ENCODE data around the gene PAXX.
"Not testable (repeated sequence)": the region's sequence is repeated elsewhere in the genome, so short reads cannot be mapped to it uniquely, and the experiment has no call there.

The PAXX gene

DNA sequence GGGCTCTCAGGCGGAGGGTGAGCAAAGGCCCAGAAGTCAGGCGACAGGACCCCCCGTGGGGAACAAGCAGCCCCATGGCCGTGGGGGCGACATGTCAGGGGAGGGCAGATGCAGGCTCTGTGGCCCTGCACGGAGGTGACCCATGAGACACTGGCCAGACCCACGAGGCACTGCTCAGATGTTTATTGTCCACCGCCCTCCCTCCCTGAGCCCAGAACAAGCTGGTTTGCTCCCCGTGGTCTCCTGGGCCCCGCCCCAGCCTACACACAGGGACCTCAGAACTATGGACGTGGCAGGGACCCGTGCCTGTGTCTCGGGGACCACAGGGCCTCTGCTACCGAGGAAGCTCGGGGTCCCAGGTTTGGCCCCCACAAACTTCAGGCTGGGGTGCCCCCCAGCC is 37.8 kb downstream of the PAXX start:
- Histone ChIP-seq H4K20me1 (ENCODE audit: insufficient read depth) (no peaks in the 10 kb centered on the region), H3K79me2 (ENCODE audit: insufficient read depth, low read depth) (no peaks in the 10 kb centered on the region), H3K9ac (no peak overlapping the region), H3K36me3 (ENCODE audit: insufficient read depth) (no peaks in the 10 kb centered on the region), H3K27ac (no peak overlapping the region), H3K4me1 (ENCODE audit: low read depth, poor library complexity, severe bottlenecking) (peaks cover 38% of the 10 kb centered on the region), H2AFZ (ENCODE audit: low read depth) (no peak overlapping the region), H3K4me2 (no peak overlapping the region; the same call in 1 of the 2 replicates), H3K27me3 (ENCODE audit: insufficient read depth, low read depth) (peaks cover 8% of the 10 kb centered on the region; the same call in 1 of the 2 replicates), H3K4me3 (IDR thresholded peaks at IDR 0.05; ENCODE audit: insufficient read depth, low read depth, low read length) (no peak overlapping the region)
- TF ChIP-seq, protein P1, sequence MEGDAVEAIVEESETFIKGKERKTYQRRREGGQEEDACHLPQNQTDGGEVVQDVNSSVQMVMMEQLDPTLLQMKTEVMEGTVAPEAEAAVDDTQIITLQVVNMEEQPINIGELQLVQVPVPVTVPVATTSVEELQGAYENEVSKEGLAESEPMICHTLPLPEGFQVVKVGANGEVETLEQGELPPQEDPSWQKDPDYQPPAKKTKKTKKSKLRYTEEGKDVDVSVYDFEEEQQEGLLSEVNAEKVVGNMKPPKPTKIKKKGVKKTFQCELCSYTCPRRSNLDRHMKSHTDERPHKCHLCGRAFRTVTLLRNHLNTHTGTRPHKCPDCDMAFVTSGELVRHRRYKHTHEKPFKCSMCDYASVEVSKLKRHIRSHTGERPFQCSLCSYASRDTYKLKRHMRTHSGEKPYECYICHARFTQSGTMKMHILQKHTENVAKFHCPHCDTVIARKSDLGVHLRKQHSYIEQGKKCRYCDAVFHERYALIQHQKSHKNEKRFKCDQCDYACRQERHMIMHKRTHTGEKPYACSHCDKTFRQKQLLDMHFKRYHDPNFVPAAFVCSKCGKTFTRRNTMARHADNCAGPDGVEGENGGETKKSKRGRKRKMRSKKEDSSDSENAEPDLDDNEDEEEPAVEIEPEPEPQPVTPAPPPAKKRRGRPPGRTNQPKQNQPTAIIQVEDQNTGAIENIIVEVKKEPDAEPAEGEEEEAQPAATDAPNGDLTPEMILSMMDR (conservative IDR thresholded peaks at IDR 0.05; ENCODE audit: low read depth, low read length): no peak

DNA sequence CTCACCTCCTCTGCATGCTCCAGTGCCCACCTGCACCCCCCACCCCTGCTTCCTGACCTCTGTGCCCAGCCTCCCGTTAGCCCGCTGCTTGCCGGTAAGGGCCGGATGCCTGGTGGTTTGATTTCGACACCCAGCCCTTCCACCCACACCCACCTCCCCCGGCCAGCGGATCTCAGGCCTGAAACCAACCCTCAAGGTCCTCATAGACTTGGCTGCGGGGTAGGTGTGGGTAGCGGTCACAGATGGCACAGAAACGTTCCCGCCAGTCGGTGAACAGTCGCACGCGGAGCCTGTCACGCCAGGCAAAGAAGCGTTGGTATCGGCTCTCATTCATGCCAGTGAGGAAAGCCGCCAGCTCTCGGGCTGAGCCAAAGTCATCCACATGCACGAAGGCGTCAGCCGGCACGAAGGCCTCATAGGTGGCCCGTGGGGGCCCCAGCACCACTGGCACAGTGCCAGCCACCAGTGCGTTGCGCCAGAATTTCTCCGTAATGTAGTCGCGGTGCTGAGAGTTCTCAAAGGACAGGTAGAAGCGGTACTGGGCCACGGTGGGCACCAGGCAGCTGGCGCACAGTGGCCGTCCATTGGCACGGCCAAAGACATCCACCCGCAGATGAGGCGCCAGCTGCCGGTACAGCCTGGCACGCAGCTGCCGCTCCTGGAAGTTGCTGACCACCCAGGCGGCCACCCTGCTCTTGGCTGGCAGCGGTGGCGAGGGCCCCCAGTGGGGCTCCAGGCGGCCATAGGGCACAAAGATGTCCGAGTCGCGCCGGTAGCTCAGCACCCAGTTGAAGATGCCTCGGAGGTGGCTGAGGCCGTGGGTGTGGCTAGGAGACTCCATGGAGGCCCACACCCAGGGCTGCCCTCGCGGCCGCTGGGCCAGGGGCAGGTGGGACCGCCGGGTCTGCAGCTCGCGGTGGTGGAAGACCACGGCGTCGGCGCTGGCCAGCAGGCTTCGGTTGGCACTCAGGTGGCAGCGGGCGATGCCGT is 38.6 kb downstream of the PAXX start:
- no peak overlapping the region for H3K9ac ChIP-seq
- H3K27me3 ChIP-seq (ENCODE audit: insufficient read depth, low read depth): peaks cover 8% of the 10 kb centered on the region; the same call in 1 of the 2 replicates
- no peak overlapping the region for H2AFZ ChIP-seq (ENCODE audit: low read depth)
- peak overlapping the region; percentile 29; the same call in 1 of the 2 replicates for H3K4me2 ChIP-seq
- no peak overlapping the region for H3K4me3 ChIP-seq (IDR thresholded peaks at IDR 0.05; ENCODE audit: insufficient read depth, low read depth, low read length)
- TF ChIP-seq, protein P1 (conservative IDR thresholded peaks at IDR 0.05; ENCODE audit: low read depth, low read length): no peak
- no peaks in the 10 kb centered on the region for H4K20me1 ChIP-seq (ENCODE audit: insufficient read depth)
- H3K36me3 ChIP-seq (ENCODE audit: insufficient read depth): no peaks in the 10 kb centered on the region
- H3K4me1 ChIP-seq (ENCODE audit: low read depth, poor library complexity, severe bottlenecking): peaks cover 44% of the 10 kb centered on the region
- no peak overlapping the region for H3K27ac ChIP-seq
- H3K79me2 ChIP-seq (ENCODE audit: insufficient read depth, low read depth): no peaks in the 10 kb centered on the region

DNA sequence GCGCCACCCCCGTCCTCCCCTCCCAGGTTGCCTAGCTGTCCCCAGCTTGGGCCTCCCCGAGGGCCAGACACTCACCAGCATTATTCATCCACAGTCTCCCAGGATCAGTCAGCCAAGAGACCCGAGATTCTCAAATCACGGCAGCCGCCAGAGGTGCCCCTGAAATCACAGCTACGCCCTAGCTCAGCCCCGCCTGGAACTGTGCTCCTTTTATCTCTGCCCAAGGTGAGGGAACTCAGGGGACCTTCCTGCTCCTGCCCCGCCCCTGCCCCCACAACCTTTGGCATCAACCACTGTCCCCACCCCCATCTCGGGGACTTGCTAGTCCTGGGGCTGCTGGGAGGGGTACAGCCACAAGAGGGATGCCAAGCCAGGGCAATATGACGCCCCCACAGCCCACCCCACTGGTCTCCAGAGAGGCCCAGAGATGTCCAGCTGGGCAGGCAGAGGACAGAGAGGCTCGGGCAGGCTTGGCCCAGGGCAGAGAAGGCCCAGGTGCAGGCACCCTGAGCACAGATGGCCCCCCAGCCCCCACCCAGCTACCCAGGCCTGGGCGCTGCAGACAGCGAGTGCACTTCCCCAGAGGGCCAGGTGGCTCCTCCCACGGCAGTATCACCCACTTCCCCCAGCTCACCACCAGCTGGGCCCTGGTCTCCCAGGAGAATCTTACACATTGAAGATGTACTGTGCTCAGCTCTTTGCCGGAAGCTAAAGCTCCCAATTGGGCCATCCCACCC is 39.9 kb downstream of the PAXX start, which contains the start of gene FUT7:
Gene FUT7 (minus strand): TSS at position 185 of the 737 bp plus-strand sequence. CDS start 97 bp downstream, at position 88.
- Histone ChIP-seq H3K4me1 (ENCODE audit: low read depth, poor library complexity, severe bottlenecking) (peaks cover 44% of the 10 kb centered on the region), H4K20me1 (ENCODE audit: insufficient read depth) (no peaks in the 10 kb centered on the region), H2AFZ (ENCODE audit: low read depth) (no peak within 1 kb of the TSS), H3K4me2 (no peak within 1 kb of the TSS; the same call in 1 of the 2 replicates), H3K79me2 (ENCODE audit: insufficient read depth, low read depth) (no peaks in the 10 kb centered on the region), H3K27me3 (ENCODE audit: insufficient read depth, low read depth) (peaks cover 13% of the 10 kb centered on the region; the same call in 1 of the 2 replicates), H3K27ac (no peak within 1 kb of the TSS), H3K36me3 (ENCODE audit: insufficient read depth) (no peaks in the 10 kb centered on the region), H3K9ac (no peak within 1 kb of the TSS), H3K4me3 (IDR thresholded peaks at IDR 0.05; ENCODE audit: insufficient read depth, low read depth, low read length) (no peak within 1 kb of the TSS)
- TF ChIP-seq, protein P1 (conservative IDR thresholded peaks at IDR 0.05; ENCODE audit: low read depth, low read length): no peak

DNA sequence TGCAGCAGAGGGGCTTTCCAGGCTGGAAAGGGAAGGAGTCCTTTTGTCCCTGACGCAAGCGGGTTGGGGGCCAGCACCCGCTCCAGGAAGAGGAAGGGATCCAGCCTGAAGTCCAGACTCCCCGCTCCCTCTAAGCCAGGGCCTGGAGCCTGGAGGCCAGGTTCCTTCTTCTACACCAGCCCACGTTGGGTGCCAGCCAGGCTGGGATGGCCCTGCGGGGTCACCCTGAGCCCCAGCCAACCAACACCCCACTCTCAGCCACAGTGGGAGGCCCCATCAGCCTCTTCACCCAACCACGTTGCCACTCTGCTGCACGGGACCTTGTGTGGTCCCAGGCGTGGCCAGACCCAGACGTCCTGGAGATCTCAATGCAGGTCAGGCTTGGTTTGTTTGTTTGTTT is 40.6 kb downstream of the PAXX start:
- Histone ChIP-seq H3K4me2 (no peak overlapping the region), H3K27ac (no peak overlapping the region), H3K36me3 (ENCODE audit: insufficient read depth) (no peaks in the 10 kb centered on the region), H3K79me2 (ENCODE audit: insufficient read depth, low read depth) (no peaks in the 10 kb centered on the region), H4K20me1 (ENCODE audit: insufficient read depth) (no peaks in the 10 kb centered on the region), H3K9ac (no peak overlapping the region), H3K4me3 (IDR thresholded peaks at IDR 0.05; ENCODE audit: insufficient read depth, low read depth, low read length) (no peak overlapping the region), H3K27me3 (ENCODE audit: insufficient read depth, low read depth) (peaks cover 16% of the 10 kb centered on the region; the same call in 1 of the 2 replicates), H2AFZ (ENCODE audit: low read depth) (no peak overlapping the region), H3K4me1 (ENCODE audit: low read depth, poor library complexity, severe bottlenecking) (peaks cover 44% of the 10 kb centered on the region)
- TF ChIP-seq, protein P1 (conservative IDR thresholded peaks at IDR 0.05; ENCODE audit: low read depth, low read length): no peak

DNA sequence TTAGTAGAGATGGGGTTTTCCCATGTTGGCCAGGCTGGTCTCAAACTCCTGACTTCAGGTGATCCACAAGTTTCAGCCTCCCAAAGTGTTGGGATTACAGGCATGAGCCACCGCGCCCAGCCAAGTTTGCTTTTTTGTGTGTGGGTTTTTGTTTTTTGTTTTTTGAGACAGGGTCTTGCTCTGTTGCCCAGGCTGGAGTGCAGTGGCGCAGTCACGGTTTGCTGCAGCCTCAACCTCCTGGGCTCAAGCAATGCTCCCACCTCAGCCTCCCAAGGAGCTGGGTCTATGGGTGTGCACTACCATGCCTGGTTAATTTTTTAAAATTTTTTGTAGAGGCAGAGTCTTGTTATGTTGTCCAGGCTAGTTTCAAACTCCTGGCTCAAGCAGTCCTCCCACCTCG is 41.3 kb downstream of the PAXX start:
- not testable (repeated sequence) for H3K36me3 ChIP-seq (ENCODE audit: insufficient read depth); H2AFZ ChIP-seq (ENCODE audit: low read depth); H3K4me2 ChIP-seq; H4K20me1 ChIP-seq (ENCODE audit: insufficient read depth); H3K27ac ChIP-seq; H3K4me3 ChIP-seq (IDR thresholded peaks at IDR 0.05; ENCODE audit: insufficient read depth, low read depth, low read length); H3K79me2 ChIP-seq (ENCODE audit: insufficient read depth, low read depth); H3K9ac ChIP-seq
- H3K4me1 ChIP-seq (ENCODE audit: low read depth, poor library complexity, severe bottlenecking): peaks cover 42% of the 10 kb centered on the region
- H3K27me3 ChIP-seq (ENCODE audit: insufficient read depth, low read depth): peaks cover 22% of the 10 kb centered on the region; the same call in 1 of the 2 replicates
